HG02885 (cell line): ENCODE data around the gene MECR.

Experiments used
- ATAC-seq: cut with Tn5 transposase; IDR thresholded peaks from one replicate; pipeline ENCODE4 v1.9.1; 2021; ENCODE audit warnings: mild to moderate bottlenecking; ENCODE audit not compliant: unreplicated experiment, poor library complexity

The MECR gene, protein sequence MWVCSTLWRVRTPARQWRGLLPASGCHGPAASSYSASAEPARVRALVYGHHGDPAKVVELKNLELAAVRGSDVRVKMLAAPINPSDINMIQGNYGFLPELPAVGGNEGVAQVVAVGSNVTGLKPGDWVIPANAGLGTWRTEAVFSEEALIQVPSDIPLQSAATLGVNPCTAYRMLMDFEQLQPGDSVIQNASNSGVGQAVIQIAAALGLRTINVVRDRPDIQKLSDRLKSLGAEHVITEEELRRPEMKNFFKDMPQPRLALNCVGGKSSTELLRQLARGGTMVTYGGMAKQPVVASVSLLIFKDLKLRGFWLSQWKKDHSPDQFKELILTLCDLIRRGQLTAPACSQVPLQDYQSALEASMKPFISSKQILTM

DNA sequence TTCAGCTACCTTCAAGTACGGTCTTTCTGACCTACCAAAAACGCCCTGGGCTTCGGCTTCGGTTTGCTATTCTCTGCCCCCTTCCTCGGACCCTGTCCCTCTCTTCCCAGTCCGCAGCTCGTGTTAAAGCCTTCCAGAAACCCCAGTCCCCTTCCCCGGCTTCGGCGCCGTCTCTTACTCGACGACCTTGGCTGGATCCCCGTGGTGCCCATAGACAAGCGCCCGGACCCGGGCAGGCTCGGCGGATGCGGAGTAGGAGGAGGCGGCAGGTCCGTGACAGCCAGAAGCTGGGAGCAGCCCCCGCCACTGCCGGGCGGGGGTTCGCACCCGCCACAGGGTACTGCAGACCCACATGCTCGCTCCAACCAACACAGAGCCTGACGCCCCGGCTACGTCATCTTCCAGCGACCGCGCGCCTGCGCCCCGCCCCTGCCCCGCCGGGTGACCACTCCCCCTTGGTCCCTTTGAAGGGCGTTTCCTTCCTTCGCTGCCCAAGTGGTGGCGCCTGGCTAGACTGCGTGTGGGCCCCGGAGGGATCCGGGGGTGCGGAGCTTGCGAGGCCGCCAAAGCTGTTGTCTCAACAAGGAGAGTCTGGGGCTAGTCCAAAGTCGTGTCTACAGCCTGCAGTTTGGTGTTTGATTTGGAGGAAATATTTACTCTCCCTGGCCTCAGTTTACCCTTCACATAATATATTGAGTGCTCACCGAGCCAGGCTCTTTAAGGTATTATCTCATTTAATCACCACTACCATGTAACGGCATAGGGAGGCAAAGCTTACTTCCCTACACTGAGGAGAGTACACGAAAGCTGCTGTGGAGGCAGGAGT lies at the start of gene MECR:
Gene MECR, minus strand, starts transcription at position 382 of the 826 bp plus-strand sequence. Its CDS starts 28 bp downstream, at position 354.
- ATAC-seq, result peak; percentile 98

DNA sequence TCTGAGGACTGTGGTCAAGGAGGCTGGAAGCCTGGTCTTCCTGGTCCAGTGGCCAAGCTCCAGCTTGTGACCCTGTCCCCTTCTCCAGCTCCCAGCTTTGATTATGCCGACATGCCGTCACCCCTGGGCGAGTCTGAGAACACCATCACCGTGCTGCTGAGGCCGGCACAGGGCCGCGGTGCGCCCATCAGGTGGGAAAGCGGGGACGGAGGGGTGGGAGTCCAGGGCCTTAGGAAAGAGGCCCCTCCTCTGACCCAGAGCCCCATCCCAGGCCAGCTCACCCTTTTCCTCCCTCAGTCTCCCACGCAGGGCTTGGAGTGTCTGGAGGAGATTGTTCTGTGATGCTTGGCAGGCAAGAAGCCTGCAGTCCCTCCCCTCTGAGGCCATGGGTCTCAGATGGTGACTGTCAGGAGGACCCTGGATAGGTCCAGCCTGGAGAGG lies 49.2 kb upstream of the MECR start:
- no peak for ATAC-seq

DNA sequence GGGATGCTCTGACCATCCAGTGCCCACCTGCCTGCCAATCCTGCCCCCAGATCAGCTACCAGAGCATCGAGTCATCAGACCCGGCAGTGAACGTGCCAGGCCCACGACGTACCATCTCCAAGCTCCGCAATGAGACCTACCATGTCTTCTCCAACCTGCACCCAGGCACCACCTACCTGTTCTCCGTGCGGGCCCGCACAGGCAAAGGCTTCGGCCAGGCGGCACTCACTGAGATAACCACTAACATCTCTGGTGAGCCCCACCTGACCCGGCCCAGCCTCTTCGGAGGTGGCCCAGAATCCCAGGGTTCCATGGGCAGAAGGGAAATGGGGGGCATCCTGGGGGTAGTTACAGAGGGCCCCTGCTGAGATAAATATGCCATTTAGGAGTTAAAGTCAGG lies 48.7 kb upstream of the MECR start:
- ATAC-seq, result no peak

DNA sequence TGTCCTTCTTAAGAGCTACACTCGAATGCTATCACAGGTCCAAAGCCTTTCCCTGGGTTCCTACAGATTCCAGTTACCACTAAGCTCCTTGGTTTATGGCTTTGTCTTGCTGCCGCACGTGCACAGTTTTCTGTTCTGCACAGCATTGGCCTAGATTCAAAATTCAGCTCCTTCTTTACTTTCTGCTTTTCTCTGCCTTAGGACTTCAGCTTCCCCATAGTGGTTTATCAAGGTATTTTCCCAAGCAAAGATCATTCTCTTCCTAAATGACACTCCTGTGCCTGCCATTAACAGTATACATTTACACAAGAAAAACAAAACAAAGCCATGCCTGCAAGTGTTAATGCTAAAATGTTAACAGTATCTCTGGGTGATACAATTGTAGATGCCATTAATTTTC lies 47.4 kb upstream of the MECR start:
- no peak for ATAC-seq

DNA sequence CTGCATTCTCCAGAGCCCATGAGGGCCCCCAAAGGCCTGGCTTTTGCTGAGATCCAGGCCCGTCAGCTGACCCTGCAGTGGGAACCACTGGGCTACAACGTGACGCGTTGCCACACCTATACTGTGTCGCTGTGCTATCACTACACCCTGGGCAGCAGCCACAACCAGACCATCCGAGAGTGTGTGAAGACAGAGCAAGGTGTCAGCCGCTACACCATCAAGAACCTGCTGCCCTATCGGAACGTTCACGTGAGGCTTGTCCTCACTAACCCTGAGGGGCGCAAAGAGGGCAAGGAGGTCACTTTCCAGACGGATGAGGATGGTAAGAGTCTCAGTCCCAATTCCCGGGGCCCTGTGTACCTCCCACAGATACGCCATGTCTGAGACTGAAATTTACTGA lies 44.7 kb upstream of the MECR start:
- no peak for ATAC-seq

DNA sequence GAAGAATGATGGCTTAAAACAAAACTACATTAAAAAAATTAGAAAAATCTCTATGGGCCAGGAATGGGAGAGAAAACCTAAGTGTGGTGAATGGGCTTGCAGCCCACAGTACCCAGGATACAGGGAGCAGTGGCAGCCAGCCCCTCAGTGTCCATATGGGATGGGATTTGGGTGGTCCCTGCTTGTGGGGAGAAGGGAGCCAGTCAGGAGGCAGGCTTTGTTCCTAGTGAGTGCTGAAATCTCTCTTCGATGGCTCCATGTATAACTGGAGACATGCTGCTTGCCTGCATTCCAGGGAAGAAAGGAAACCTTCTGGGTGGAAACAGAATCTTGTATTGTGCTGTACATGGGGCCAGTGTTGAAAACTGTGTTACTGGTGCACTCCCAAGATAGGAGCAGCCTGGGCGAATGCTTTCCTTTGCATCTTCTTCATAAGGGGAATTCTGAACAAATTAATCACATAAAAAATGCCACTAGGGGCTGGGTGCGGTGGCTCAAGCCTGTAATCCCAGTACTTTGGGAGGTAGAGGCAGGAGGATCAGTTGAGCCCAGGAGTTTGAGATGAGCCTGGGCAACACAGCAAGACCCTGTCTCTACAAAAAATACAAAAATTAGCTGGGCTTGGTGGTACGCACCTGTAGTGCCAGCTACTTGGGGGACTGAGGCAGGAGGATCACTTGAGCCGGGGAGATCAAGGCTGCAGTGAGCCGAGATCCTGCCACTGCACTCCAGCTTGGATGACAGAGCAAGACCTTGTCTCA lies 41.6 kb upstream of the MECR start:
- no peak for ATAC-seq

DNA sequence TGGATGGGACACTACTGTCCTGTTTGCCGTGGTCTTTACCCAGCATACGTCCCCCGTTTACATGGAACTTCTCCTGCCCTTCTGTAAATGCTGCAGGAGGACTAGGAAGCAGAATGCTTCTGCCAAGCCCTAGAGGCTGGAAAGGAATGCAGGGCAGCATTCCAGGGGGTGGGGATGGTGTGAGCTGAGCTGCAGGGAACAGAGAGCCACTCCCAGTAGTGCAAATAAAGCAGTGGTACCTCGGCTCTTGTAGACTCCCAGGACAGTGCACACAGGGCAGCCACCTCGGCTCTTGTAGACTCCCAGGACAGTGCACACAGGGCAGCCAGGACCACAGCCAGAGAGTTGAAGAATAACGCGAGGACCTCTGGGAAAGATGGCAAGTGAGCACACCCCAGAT lies 41.0 kb upstream of the MECR start:
- ATAC-seq, result no peak

DNA sequence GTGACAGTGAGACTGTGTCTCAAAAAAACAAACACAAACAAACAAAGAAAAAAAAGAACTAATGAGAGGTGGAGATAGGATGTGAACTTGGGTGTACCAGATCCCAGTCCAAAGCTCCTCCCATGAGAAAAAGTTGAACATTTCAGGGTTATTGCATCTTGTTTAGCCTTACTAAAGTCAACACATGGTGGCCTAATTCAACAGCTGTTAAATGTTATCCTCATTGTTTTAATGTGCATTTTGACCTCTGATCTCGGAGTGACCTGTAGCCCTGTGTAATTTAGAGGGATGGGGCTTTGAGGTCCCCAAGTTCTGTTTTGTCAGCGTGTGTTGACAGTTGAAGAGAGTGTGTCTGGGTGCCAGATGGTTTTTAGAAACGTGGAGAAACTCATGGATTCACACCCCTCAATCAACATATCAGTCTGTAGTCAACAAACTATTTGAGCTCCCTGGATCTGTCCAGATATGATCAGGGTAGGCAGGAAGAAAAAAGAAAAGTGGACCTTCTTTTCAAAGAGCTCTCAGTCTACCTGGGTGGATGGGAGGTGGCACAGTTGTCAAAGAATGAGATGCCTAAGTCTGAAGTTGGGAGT lies 40.3 kb upstream of the MECR start:
- ATAC-seq, result no peak

DNA sequence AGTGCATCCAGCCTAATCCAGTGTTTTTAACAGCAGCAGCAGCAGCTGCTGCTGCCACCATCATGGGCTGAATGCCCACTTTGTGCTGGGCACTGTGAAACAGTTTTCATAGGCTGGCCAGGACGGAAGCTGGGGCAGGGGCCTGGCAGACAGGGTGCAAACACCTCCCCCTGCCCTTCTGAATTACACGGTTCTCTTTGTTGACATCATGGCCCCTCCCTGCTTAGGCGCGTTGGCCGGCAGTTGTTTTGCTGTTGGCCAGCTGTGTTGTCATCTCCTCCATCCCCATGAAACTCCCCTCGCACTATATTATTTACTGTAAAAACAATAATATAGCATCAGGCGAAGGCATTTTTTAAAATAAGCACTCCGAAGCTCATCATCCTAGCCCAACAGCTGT lies 38.6 kb upstream of the MECR start:
- ATAC-seq, result no peak

DNA sequence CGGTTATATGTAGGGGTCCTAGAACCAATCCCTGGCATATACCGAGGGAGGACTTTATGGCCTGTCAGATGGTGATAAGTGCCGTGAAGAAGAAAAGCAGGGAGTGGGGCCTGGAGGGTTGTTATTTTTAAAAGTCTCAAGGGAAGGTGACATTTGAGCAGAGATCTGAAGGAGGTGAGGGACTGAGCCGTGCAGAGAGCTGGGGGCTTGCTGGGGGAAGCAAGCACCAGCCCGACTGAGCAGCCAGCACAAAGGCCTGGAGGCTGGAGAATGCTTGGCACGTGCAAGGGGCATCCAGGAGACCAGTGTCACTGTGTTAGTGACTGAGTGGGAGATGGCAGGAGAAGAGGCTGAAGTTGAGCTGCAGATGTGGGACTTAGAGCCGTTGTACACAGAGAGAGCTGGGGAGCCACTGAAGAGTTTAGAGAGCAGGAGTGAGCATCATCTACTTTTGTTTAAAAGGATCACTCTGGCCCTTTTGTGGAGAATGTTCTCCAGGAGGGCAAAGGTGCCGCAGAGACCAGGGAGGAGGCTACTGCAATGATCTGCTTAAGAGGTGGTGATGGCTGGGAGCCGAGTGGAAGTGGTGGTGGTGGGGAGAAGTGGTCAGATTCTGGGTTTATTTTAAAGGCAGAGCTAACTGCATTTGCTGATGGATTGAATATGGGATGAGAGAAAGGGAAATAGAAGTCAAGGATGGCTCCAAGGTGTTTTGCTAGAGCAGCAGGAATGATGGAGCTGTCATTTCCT lies 36.8 kb upstream of the MECR start:
- ATAC-seq, result no peak

DNA sequence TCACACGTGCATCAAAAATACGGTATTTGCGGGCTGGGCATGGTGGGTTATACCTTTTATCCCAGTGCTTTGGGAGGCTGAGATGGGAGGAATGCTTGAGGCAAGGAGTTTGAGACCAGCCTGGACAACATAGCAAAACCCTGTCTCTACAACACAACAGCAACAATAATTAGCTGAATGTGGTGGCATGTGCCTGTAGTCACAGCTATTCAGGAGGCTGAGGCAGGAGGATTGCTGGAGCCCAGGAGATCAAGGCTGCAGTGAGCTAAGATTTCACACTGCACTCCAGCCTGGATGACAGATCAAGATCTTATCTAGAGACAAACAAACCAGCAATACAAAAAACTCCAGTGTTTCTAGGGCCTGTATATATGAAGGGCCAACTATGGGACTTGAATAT lies 36.2 kb upstream of the MECR start:
- no peak for ATAC-seq

DNA sequence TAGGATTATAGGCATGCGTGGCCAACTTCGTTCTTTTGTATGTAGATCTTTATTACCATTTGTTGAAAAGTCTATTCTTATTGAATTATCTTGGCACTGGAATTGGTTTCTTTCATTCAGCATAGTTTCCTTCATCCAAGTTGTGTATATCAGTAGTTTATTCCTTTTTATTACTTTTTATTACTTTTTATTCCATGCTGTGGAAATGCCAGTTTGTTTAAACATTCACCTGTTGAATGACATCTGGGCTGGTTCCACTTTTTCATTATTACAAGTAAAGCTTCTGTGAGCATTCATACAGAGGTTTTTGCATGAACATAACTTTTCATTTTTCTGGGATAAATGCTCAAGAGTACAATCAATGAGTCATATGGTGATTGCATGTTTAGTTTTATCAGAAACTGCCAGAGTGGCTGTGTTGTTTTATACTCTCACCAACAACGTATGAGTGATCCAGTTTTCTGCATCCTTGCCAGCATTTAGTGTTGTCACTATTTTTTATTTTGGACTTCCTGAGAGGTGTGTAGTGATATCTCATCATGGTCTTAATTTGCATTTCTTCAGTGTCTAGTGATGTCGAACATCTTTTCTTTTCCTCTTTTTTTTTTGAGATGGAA lies 34.1 kb upstream of the MECR start:
- ATAC-seq, result no peak

DNA sequence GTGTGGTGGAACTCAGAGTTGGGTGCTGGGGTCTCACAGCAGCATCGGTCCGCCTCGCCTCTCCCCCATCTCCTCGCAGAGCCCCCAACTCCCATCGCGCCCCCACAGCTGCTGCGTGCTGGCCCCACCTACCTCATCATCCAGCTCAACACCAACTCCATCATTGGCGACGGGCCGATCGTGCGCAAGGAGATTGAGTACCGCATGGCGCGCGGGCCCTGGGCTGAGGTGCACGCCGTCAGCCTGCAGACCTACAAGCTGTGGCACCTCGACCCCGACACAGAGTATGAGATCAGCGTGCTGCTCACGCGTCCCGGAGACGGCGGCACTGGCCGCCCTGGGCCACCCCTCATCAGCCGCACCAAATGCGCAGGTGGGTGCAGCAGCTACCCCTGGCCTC lies 29.8 kb upstream of the MECR start:
- no peak for ATAC-seq

DNA sequence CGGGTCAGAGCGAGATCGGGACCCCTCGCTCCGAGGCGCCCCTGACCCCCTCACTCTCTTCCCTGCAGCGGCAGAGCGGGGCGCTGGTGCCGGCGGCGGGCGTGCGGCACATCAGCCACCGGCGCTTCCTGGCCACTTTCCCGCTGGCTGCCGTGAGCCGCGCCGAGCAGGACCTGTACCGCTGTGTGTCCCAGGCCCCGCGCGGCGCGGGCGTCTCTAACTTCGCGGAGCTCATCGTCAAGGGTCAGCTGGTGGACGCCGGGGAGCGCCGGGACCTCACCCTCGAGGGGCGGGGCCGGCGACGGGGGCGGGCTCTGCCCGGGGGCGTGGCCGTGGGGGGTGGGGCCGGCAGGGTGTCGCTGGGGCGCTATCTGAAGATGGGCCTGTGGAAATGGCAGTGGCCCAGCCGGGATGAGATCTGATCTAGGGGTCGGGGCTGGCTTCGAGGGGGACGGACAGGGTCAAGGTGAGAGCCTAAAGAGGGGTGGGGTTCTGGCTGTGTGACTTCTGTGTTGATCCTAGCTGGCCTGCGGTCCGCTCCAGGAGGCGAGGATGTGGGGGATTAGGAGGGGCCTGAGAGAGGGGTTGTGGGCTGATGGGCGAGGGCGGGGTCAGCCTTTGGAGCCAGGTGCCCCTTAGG lies 29.2 kb upstream of the MECR start:
- no peak for ATAC-seq

DNA sequence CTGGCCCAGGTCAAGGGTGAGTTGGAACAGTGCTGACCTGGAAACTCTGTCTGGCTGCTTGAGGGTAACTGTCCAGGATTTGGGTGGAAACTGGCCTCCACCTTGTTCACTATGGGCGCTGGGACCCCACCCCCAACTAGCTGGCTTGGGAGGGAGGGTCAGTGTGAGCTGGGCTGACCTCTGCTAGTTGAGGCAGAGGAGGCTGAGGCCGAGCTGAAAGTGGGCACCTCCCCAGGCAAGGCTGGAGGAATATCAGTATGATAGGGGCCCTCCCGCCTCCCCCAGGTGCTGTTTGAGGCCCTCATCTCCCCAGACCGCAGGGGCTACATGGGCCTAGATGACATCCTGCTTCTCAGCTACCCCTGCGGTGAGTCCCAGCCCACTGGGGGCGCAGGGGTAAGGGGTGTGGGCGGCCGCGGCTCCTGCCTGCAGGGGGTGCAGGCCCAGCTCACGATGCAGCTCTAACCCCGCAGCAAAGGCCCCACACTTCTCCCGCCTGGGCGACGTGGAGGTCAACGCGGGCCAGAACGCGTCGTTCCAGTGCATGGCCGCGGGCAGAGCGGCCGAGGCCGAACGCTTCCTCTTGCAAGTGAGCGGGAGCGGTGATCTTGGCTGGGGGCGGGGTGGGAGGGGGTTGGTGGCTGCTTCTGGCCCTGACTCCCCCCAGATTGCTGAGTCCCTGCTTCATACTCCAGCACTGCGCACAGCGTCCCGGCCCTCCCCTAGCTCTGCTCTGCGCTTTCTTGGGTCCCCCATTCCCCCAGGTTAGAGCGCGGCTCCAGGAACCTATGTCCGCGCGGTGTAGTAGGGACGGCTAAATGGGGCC lies 28.5 kb upstream of the MECR start:
- ATAC-seq, result no peak

DNA sequence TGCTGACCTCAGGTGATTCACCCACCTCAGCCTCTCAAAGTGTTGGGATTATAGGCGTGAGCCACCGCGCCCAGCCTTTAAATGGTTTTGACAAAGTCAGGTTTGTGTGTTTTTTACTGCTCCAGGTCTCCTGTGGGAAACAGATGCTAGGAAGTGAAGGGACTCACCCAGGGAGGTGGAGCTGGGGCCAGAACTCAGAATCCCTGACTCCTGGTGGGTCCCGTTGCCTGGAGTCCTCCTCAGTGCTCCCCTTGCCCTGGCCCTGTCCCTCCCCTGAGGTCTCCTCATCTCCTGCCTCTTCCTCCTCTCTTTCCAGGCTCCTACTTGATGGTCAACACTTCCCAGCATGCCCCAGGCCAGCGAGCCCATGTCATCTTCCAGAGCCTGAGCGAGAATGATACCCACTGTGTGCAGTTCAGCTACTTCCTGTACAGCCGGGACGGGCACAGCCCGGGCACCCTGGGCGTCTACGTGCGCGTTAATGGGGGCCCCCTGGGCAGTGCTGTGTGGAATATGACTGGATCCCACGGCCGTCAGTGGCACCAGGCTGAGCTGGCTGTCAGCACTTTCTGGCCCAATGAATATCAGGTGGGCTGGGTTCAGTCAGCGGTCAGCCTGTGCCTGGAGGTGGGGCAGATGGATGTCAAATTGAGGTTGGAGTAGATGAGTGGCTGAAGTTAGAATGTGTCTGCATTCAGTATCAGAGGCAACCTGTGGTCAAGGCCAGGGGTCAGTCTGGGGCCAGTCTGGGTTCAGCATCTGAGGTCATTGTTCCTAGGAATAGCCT lies 27.6 kb upstream of the MECR start:
- no peak for ATAC-seq
